ENCODE measurements around the gene ZNF407.

Gene ZNF407

DNA sequence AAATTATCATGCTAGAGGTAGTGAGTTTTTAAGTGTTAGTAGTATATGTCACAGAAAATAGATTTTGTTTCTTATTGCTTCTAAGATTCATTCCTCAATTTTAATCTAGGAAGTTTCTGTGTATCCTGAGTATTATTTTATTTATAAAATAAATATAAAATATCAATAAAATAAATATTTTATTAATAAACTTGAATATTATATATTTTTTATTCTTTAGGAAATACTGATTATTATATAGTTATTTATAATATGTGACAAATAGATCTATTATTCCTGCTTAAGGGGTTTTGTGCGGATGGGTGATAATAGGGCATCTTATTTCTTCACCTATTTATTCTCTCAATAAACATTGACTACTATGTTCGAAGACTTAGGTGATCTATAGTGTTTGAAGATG, 191.0 kb downstream of the ZNF407 start:
- no peak for DNase-seq (ENCODE audit: low read depth)

DNA sequence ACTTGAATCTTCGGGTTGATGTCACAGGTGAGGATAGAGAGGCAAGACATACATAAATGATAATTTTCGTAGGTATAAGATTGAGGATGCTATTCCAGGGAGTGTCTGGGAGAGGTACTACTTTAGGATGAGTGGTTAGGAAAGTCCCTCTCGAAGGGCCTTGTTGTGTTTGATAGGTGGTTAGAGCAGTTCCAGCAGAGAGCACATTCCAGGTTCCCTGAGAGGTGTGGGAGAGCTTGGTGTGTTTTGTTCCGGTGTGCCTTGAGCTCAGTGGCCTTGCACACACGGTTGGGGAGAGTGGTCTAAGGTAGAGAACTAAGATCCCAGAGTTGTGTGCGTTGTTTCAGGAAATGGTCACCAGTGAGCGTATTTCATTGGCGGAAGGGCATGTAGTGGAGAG, 191.4 kb downstream of the ZNF407 start:
- DNase-seq (ENCODE audit: low read depth): no peak

DNA sequence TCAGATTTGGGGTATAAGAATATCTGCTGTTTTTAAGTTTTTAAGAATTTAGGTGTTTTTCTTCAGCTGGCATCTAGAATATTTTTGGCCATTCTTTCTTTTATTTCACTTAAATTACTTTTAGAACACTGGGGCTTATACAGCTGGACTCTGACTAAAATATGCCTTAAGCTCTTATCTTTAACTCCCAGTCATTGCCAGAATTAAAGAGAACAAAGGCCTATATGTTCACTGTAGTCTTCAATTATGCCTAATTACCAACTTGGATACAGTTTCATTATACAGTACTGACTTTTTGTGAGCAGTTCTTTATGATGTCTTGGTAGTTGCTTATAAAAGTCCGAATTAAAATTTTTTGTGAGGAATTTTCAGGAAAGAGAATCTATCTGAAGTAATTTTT, 192.8 kb downstream of the ZNF407 start:
- no peak for DNase-seq (ENCODE audit: low read depth)

DNA sequence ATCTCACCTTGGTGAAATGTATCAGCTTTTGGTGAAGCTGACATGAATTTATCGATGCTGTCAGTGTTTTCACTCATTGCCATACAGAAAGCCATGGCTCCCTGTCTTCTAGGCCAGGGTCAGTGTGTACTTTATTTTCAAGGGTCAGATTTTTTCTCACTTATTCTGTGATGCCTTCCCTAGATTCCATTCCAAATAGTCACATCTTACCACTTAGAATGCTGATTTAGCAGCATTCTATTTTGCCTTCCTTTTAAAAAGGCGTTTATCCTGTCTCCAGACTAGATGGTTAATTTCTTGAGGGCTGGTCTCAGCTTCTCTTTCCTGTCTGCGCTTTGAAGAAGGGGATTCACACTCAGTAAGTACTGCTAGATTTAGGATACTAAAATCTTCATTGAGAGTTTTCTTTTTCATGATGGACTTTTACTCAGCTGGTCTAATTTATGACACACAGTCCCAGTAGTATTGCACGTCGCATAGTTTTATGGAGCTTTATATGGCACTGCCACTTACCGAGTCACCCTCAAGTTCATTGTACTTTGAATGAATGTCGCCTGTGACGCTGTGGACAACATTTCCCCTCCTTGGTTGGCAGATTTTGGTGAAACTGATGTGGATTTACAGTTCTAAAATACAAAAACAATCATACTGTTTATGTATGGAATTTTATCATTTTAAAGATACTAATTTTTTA, 194.0 kb downstream of the ZNF407 start:
- DNase-seq (ENCODE audit: low read depth): no peak

DNA sequence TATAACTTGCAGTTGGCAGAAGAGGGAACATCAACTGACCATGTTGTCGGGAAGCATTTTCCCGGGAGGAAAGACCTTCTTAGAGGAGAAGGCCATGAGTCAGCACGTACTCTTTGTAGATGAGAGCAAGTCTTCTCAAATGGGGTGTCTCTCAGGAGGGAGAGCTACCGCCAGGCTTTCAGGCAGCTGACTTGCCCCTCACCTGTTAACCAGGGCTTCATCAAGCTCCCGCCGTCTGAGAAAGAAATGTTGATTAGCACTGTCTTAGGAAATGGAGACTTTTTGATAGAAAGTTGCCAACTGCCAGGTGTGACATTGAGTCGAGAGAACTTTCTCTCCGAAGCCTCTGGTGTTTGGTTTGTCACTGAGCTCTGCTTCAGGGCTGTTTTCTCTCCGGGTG, 196.1 kb downstream of the ZNF407 start:
- no peak for DNase-seq (ENCODE audit: low read depth)

DNA sequence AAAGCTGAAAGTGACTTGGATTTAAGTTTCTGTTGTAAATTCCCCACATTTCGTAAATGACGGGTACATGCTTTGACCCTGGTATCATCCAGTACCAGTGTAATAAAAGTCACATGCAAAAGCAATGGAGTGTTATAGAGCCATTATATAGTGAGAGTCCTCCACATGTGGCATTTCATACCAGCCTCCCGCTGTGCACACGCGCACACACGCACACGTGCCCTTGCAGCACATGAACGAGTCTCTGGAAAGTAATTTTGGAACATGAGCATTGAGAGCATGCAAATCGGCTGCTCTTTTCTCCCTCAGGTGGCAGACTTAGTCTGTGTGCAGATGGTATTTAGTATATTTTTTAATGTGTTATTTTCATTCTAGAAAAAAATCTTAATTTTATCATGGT, 198.1 kb downstream of the ZNF407 start:
- no peak for DNase-seq (ENCODE audit: low read depth)

DNA sequence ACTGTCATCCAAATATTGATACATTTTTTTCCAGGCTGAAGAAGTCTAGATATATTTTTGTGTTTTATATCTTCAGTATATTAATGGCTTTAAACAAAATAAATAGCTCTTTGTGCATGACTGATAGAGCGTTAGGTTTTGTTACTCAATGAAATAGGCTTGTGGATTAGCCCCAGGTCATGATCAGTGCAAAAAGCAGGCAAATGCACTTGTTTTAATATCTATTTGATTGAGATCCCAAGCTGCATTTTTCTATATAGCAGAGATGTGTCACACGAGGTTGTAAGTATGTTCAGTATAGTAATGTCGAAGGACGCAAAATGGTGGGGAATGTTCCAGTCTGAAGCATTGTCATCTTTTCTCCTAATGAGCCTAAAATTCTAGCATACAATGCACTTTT, 198.5 kb downstream of the ZNF407 start:
- no peak for DNase-seq (ENCODE audit: low read depth)

DNA sequence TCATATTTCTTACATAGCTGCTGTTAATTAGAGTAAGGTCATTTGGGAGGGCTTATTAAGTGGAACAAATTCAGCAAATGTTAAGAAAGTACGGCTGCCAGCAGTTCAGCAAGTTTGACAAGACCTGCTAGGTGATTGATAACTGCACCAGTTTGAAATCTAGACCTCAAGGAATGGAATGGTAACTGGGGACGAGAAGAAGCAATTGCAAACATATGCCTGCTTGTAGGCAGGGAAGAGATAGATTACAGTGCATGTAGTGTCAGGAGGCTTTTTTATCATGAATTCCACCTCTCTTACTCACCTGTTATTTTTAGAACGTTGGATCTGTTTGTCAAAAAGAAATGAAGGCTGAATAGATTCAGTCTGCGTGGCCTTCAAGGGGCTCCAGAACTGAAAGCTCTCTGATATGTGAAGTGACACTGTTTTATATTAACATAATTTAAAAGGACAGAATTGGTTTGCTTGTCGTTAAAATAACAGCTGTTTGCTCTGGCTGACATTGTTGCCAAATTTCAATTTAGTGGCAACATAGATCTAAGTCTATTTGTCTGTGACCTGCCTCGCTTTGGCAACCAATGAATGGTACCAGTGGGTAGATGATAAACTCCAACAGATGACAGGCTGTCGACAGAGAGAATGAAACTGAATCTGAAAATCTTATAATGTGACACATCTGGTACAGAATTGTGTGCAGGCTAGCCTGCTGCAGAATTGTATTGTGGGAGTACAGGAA, 199.3 kb downstream of the ZNF407 start:
- no peak for DNase-seq (ENCODE audit: low read depth)

DNA sequence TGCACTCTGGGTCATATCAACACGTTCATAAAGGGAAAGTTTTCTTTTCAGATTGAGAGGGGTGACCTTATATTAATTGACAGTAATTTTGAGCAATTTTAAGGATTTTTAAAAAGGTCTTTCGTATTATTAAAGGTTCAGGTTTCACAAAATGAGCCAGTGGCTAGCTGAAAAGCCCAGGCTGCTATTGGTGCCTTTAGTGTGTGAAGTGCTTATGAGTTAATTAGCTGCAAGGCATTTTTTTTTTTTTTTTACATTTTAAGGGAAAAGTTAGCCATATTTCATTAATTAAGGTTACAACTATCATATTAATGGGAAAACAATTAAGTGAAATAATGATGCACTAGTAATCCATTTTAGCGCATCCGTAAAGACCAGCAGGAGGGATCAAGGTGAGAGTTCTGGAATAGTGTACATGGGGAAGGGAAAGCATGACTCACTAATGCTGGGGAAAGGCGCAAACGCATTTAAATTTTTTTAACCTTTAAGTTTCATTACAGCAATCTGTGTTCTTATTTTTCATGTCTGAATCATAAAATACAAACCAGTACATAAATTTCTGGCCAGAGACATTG, 200.0 kb downstream of the ZNF407 start:
- no peak for DNase-seq (ENCODE audit: low read depth)

DNA sequence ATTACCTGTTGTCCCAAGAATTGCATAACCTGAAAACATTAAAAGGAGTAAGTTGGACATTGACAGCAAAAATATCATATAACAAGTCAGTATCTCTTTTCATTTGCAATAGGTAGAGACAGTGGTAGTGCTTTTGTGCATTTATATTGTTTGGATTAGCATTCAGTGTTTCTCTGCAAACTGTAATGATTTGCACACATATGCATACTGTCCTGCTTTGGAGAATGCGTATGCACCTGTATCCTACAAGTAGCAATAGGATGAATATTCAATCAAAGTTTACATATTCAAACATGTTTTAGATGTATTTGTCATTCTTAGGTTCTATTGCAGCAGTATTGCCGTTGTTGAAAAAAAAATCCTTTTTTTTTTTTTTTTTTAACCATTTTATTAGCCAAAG, 201.9 kb downstream of the ZNF407 start:
- no peak for DNase-seq (ENCODE audit: low read depth)

DNA sequence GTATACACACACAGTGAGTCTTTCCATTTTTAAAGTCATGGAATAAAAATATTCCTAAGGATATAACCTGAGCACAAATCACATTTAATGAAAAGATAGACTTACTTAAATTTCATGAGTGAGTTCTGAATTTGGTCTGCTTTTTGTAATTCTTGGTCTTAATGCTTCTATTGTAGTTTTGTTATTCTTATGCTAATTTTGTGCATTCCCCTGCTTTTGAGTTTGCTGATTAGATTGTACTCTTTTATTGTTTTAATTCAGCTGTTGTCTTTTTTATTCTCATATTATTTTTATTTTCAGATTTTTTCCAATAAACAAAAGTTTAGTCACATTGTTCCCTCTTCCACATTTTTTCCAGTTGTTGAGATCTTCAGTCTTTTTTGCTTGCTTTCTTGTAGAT, 202.4 kb downstream of the ZNF407 start:
- DNase-seq (ENCODE audit: low read depth): no peak

DNA sequence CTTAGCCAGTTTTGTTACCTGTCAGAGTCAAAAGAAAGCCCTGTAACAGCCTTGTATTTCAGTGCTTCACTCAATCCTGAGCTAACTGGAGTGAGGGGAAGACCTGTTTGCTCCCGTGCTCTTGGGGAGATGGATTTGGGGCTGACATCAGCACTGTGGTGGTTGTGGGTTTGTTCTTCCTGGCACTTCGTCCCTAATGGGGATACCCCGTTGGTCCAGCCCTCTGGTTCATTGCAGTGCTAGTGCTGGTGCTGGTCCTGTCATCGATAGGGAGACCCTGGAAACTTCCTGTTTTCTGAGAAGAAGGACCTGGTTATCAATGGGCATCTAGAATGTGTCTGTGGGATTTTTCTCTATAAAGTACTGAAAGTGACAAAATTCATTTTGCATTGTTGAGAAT, 205.4 kb downstream of the ZNF407 start:
- no peak for DNase-seq (ENCODE audit: low read depth)

DNA sequence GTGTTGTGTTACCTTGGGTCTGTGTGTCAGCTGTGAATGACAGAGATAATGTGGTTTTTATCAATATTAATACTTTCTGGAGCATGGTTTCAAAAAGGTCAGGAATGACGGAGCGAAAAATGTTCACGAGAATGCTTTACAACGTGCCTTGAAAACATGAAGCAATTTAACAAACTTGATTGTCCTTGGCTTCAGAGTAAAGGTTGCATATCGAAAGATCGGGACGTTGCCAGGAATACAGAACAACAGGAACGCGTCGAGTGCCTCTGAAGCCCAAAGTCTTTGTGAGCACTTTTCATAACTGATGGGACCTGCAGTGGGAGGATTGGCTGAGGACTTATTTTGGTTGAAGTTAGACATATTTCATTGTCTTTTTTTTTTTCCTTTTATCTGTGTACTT, 206.1 kb downstream of the ZNF407 start:
- no peak for DNase-seq (ENCODE audit: low read depth)

DNA sequence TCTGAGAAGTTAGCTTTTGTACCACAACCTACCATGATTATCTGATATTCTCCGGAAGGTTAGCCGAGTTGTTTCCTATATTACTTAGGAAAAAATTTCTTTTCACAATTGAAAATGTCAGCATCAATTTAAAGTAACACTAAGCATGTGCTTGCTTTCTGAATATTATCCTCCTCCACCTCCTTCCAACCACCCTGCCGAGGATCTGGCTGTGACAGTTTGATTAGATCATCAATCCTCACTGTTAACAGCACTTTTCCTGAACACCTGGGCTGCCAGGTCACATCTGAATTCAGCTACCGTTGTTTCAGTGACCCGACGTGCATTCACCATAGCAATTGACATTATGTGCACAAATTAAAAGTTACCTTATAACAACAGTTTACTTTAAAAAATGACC, 207.0 kb downstream of the ZNF407 start:
- no peak for DNase-seq (ENCODE audit: low read depth)

DNA sequence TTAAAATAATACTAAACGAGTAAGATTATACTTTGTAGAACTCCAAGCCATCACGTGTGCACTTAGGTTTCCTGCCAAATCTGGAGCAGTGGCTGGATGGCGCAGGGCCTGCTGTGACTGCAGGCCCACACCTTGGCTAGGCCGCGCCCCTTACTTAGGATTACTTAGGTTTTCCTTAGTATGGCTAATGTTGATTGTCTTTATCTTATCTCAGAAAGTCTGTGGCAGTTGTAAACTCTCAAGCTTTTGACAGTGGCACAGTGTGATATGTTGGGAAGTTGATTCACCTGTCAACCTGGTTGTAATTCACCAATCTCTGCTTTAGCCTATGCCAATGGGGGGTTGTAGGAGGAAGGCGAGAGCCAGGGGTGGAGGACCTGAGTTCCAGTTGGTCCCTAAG, 208.4 kb downstream of the ZNF407 start:
- no peak for DNase-seq (ENCODE audit: low read depth)

DNA sequence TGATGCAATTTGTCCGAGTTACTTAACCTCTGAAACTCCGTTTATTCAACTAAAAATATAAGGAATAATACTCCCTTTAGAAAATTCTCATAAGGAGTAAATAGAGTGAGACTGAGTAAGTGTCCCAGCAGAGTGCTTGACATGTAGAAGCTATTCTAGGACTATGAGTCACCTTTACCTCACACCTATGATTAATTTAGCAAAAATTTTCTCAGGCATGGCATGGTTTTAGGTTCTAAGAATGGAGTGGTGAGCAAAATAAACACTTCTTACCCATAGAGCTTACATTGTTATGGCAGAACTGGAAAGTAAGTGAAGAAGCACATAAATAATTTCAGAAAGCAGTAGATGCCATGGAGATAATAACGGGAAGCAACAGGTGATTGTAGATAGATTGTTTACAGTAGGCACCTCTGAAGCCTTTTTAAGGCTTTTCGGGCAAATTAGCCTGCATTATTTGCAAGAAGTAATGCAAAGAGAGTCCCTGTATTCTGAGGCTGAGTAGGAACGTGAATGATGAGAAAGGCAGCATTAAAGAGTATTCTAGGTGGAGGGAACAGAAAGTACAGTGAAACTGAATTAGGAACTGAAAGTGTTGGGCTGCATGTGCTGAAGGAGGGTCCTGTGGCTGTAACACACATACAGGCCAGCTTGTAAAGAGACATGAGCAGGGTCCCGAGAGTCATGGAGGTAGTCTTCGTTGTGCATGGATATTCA, 209.2 kb downstream of the ZNF407 start:
- DNase-seq (ENCODE audit: low read depth): no peak

DNA sequence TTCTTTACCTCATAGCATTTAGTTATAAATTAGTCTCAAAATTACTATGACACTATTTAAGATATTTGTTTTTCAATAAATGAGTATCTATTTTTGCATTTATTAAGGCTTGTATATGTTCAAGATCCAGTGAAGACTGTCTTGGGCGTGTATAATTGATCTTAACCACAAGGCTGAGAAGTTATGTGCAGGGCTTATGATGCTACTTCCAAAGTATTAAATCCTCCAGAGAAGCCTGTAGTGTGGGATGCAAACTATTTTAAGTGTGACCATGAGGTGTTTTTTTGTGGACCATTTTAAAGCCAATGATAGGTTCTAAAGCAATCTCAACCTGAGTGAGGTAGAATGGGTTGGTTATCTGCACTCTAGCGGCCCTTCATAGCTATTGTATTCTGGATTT, 219.9 kb downstream of the ZNF407 start:
- no peak for DNase-seq (ENCODE audit: low read depth)

DNA sequence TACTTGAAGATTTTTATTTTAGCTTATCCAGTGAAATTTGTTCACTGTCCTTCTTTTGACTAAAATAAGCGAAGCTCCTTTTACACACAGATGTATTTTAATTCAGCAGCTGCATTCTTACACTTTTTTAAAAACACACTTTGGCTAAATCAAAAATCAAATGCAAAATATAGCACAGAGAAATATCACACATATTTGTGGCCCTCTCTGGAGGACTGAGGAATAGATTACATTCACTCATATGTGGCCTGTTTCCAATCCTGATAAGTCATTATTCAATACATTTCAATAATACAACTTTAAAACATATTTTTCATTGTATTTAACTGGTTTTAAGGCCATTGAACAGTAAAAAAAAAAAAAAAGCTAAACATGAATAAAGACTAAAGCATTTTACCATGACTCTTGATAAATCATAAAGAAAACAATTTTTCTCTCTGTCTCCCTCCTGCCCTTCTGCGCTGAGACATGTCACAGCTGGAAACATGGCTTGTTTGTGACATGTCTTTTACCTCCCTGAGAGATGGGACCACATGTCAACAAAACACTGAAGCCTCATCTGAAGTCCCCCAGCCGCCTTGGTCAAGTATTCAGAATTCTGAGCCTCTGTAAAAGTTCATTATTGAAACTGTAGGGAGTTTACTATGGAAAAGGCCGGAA, 221.0 kb downstream of the ZNF407 start:
- no peak for DNase-seq (ENCODE audit: low read depth)

DNA sequence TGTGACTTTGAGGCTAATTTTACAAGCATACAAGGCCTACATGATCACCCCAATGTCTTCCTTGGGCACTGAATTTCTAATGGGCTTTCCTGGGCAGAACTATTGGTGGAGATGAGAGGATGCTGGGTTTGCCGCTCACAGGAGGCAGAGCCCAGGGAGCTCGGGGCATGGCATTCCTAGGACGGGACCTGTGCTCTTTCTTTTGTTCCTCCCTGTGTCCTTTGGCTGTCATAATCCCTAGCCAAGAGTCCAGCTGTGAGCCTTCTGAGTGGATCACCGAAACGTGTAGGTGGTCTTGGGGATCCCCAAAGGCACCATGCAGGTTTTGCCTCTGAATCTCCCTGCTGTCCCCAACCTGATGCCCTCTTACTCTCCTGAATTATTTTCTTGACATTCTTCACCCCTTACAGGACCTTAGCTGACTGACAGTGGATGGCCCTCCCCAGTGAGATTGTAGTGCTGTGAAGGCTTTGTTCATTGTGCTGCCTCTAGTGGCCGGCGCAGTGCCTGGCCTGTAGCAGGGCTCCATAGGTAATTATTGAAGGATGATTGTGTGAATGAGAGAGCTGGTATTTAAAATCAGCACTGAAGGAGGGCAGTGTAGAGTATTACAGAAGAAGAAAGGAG, 221.9 kb downstream of the ZNF407 start:
- no peak for DNase-seq (ENCODE audit: low read depth)

DNA sequence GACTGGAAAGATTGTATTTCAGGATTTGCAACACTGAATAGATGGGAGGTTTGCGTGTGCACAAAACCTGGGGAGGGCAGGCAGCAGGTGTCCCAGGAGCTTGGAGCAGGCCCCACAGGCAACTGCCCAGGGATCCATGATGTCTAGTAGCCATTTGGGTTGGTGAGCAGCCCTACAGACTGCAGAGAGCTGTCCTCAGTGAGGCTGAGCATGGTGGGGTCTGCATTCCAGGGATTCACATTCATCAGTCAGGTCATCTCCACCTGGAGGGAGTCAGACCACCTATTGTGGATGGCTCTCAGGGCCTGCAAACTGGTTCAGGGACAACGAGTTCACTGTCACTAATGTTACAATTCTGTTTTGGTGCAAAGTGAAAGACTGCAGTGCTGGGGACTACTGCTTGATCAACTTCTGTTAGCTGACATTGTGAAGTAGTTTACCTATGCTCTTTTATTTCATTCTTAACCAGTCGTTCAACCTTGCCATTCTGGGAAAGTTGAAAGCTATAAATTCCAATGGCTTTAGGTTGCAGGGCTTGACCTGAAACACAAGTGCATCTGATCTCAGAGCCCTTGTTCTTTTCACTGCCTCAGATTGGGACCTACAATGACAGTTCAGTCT, 222.6 kb downstream of the ZNF407 start:
- DNase-seq (ENCODE audit: low read depth): no peak

DNA sequence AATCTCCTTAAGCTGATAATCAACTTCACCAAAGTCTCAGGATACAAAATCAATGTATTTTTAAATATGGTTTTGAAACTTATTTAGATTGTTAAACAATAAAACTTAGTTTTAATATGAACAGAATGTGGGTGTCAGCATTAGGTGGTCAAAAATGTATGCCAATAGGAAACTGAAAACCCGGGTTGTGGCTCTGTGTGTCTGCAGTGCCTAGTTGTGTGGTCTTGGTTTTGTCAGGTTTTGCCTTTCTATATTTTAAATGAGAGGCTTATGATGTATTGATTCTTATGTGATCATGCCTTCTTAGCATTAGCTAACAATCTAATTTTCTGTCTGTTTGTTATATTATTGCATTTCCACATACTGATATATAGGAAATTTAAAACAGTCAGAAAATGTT, 227.8 kb downstream of the ZNF407 start:
- DNase-seq (ENCODE audit: low read depth): no peak

Data from T follicular helper cell (primary cell).